Activated T-helper 1 cell treated with anti-CD3 and anti-CD28 coated beads, Interleukin-12 subunit alpha, Interleukin-12 subunit beta, Interleukin-2, Interleukin-4 antibody, amounts not matched to agents 30 ng/mL and 10 ng/mL and 1 ng/mL, durations not matched to agents 14 hours and 24 hours and 36 hours (primary cell): ENCODE data around the gene ENAM. TPM values are rescaled to one million over a fixed set of nuclear protein-coding genes. Genes with fewer than 3 reads are reported as not detected.
"Not testable (repeated sequence)": the region's sequence is repeated elsewhere in the genome, so short reads cannot be mapped to it uniquely, and the experiment has no call there.

ENCODE experiments used
- DNase-seq: peaks from one replicate; pipeline ENCODE4 v3.0.0; 2021; ENCODE audit warnings: low spot score
- H3K27ac Mint-ChIP-seq: one replicate; pipeline ENCODE4 v1.8.0; 2021; ENCODE audit warnings: mild to moderate bottlenecking, mixed read lengths
- H3K27me3 Mint-ChIP-seq: one replicate; pipeline ENCODE4 v1.8.0; 2022; ENCODE audit warnings: mild to moderate bottlenecking, moderate library complexity, mixed read lengths; ENCODE audit not compliant: insufficient read depth
- H3K36me3 Mint-ChIP-seq: one replicate; pipeline ENCODE4 v1.8.0; 2021; ENCODE audit warnings: low read depth, mixed read lengths
- H3K4me1 Mint-ChIP-seq: one replicate; pipeline ENCODE4 v1.8.0; 2021; ENCODE audit warnings: low read depth, mixed read lengths
- H3K4me3 Mint-ChIP-seq: one replicate; pipeline ENCODE4 v1.8.0; 2021; ENCODE audit warnings: mild to moderate bottlenecking, moderate library complexity, mixed read lengths
- H3K9me3 Mint-ChIP-seq: one replicate; pipeline ENCODE4 v1.8.0; 2021; ENCODE audit warnings: mixed read lengths
- intact Hi-C: fragments of 100-400 bp; cut with micrococcal nuclease; formaldehyde crosslinking; loops from one replicate; pipeline ENCODE4 v1.15.1; 2024
- total RNA-seq: library from RNA; stranded (reverse); gene quantifications from 2 replicates; pipeline ENCODE4 v1.2.3, GENCODE V29; 2022

Gene ENAM
- total RNA-seq, 1 donor from 2014 or later = not detected

DNA sequence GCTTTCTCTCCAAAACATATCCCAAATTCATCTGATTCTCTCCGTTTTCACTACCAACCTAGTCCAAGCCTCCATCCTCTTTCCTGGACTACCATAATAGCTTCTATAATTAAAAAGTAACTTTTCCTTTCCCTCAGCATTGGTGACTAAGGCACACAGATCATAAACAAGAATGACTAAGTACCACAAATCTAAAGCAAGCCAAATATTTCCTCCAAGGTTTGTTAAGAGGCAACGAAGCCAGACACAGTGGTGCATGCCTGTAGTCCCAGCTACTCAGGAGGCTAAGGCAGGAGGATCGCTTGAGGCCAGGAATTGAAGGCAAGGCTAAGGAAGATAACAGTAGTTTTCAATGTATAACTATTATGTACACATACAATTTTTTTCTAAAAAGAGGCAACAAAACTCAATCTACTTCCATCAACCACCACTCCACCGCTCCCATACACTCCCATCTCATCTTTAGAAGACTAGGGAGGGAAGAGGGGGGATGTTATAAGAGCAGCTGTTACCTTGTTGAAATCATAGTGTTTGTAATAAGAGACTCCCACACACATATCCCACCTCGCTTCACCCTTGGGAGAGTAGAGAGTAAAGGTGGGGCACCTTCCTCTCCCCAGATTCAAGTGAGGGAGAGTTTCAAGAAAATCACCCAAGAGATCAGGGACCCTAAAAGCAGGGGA, 41.9 kb downstream of the ENAM start:
- intact Hi-C loops = no loop called here
- no peaks in the 10 kb centered on the region for H3K9me3 Mint-ChIP-seq

DNA sequence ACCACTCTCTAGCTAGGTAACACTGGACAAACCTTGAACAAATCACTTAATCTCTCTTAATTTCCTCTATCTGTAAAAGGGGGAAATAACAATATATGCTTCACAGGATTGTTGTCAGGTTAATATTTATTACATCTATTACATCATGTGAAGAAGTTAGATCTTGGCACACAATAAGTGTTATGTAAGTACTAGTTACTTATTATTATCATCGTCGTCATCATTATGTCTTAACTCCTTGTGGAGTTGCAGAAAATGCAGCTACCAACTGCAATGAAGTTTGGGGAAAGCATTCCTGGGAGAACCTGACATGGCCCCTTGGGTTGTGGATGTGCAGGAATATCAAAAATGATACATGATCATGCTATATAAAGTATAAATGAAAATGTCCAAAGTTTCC, 42.5 kb downstream of the ENAM start:
- intact Hi-C loops = no loop called here
- DNase-seq = no peak
- Mint-ChIP-seq H3K27me3 (peaks cover 15% of the 10 kb centered on the region), H3K36me3 (no peaks in the 10 kb centered on the region), H3K4me3 (no peak overlapping the region), H3K27ac (no peak overlapping the region), H3K4me1 (no peaks in the 10 kb centered on the region), H3K9me3 (no peaks in the 10 kb centered on the region)

More for the DNA sequence above, 41.9 kb downstream of the ENAM start:
- H3K36me3 Mint-ChIP-seq = no peaks in the 10 kb centered on the region
- peaks cover 15% of the 10 kb centered on the region for H3K27me3 Mint-ChIP-seq
- H3K4me1 Mint-ChIP-seq = no peaks in the 10 kb centered on the region
- H3K4me3 Mint-ChIP-seq = no peak overlapping the region
- no peak for DNase-seq
- H3K27ac Mint-ChIP-seq = no peak overlapping the region

DNA sequence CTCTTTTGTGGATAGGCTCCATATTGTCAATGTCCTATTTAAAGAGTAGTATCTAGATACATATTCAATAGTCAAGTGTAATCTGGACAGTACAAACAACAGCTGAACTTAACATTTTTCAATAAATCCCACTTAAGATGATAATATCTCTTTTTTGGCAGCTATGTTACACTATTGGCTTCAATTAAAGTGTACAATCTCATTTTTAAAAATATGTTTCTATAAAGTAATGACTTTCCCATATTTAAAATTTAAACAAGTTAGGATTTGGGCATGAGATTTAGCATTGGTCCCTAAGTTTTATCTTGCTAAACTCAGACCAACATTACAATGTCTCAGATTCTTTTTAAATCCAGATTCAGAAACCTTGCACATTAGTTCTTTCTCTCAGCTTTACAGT, 45.6 kb downstream of the ENAM start:
- Mint-ChIP-seq H3K9me3 (no peaks in the 10 kb centered on the region), H3K36me3 (no peaks in the 10 kb centered on the region), H3K4me3 (no peak overlapping the region), H3K27me3 (peaks cover 15% of the 10 kb centered on the region), H3K4me1 (peaks cover 21% of the 10 kb centered on the region), H3K27ac (no peak overlapping the region)
- intact Hi-C loops = no loop called here
- no peak for DNase-seq

DNA sequence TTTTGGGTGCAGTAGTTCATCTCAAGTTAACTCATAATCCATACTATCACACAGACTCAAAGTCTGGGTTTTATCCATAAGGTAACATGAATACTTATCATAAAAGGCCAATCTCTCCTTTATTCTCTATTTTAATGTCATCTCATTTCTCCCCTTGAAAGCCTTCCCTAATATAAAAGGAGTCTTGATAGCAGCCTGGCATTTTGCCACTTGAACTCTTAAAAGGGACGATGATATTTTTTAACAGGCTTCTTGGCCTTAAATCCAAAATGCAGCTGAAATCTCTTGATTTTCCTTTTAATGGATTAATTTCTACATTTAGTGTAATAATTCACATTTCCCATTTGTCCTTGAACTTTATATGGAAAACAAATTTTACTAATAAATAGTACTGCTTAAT, 46.2 kb downstream of the ENAM start:
- no peak overlapping the region for H3K27ac Mint-ChIP-seq
- intact Hi-C loops = no loop called here
- H3K4me3 Mint-ChIP-seq = no peak overlapping the region
- H3K36me3 Mint-ChIP-seq = no peaks in the 10 kb centered on the region
- no peak for DNase-seq
- H3K9me3 Mint-ChIP-seq = no peaks in the 10 kb centered on the region
- H3K4me1 Mint-ChIP-seq = peaks cover 21% of the 10 kb centered on the region
- H3K27me3 Mint-ChIP-seq = peaks cover 15% of the 10 kb centered on the region

DNA sequence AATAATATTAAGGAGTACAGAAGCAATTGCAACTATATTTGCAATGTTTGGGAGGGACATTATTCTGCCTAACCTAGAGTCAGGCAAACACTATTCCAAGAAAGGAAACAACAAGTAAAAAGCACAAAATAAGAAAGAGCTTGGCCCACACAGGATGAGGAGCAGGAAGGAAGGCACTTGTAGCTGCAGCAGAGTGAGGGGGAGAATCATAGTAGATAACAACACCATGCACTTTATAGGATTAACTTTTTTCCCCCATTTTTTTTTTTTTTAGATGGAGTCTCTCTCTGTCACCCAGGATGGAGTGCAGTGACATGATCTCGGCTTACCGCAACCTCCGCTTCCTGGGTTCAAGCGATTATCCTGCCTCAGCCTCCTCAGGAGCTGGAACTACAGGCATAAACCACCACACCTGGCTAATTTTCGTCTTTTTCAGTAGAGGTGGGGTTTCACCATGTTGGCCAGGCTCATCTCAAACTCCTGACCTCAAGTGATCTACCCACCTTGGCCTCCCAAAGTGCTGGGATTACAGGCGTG, 48.1 kb downstream of the ENAM start:
- intact Hi-C loops = no loop called here
- H3K4me1 Mint-ChIP-seq = peaks cover 21% of the 10 kb centered on the region
- DNase-seq = no peak
- no peaks in the 10 kb centered on the region for H3K36me3 Mint-ChIP-seq
- H3K27ac Mint-ChIP-seq = no peak overlapping the region
- peaks cover 13% of the 10 kb centered on the region for H3K27me3 Mint-ChIP-seq
- no peak overlapping the region for H3K4me3 Mint-ChIP-seq
- H3K9me3 Mint-ChIP-seq = no peaks in the 10 kb centered on the region

DNA sequence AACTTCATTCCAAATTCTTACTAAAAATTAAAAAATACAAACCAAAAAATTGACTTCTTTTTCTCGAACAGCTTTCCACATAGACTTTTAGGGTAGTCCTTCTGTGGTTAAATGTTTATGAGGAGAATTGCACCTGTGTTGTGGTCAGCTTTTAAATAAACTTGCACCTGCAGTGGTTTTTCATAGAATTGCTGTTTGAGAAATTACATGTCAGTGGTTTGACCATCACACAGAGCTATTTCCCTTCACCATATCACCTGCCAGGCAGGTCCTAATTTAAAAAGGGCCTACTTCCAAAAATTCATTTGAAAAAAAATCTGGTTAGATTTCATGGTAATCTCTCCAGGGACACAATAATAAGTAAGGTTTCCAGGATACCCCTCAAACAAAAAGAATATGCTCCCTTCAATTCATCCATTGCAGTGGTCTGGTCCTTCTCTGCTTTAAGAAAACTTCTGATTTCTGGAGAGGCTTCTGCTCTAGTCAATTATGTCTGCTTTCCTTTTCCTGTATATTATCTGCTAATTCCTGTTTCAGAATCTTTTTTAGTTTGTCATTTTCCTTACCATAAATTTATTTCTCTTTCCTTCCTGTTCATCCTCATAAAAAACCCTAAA, 49.9 kb downstream of the ENAM start:
- no peak overlapping the region for H3K4me3 Mint-ChIP-seq
- no peaks in the 10 kb centered on the region for H3K9me3 Mint-ChIP-seq
- H3K4me1 Mint-ChIP-seq = peaks cover 21% of the 10 kb centered on the region
- intact Hi-C loops = no loop called here
- H3K36me3 Mint-ChIP-seq = no peaks in the 10 kb centered on the region
- DNase-seq = no peak
- H3K27me3 Mint-ChIP-seq = peaks cover 12% of the 10 kb centered on the region
- no peak overlapping the region for H3K27ac Mint-ChIP-seq

DNA sequence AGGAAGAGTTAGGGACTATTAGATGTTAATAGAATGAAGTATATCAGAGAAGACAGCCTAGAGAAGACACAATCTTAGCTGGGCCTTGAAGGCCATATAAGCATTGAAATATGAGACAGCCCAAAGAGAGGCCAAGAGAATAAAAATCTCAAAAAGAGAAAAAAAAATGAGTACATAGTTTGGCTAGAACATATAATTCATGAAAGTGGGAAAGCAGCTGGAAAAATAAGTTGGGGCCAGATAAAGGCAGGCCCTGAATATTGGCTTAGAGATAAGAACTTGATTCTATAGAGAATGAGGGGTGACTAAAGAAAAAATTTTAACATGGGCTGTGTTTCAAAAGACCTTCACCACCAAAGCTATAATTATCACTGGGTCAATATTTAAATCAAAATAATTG, 52.4 kb downstream of the ENAM start:
- H3K27ac Mint-ChIP-seq = no peak overlapping the region
- H3K9me3 Mint-ChIP-seq = no peaks in the 10 kb centered on the region
- no peak overlapping the region for H3K4me3 Mint-ChIP-seq
- intact Hi-C loops = no loop called here
- peaks cover 21% of the 10 kb centered on the region for H3K4me1 Mint-ChIP-seq
- H3K27me3 Mint-ChIP-seq = peaks cover 2% of the 10 kb centered on the region
- no peaks in the 10 kb centered on the region for H3K36me3 Mint-ChIP-seq
- DNase-seq = no peak

DNA sequence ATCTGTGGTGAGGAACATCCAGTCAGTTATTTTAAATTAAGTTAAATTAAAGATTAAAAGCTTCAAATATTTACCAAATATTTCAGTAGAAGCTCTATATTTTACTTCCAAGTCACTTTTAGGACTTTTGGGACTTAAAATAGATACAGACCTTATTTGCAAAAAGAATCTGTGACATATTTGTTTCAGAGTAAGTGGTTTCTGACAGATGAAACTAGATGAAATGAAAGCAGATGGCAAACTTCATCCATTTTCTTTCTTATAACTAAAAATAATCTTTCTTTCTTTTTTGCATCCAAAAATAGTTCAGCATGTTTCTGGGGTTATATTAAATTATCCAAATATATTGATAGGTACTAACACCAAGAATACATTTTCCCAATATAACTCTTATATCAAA, 53.2 kb downstream of the ENAM start:
- no peak overlapping the region for H3K4me3 Mint-ChIP-seq
- H3K36me3 Mint-ChIP-seq = no peaks in the 10 kb centered on the region
- DNase-seq = no peak
- H3K27ac Mint-ChIP-seq = no peak overlapping the region
- H3K27me3 Mint-ChIP-seq = peaks cover 2% of the 10 kb centered on the region
- H3K9me3 Mint-ChIP-seq = no peaks in the 10 kb centered on the region
- H3K4me1 Mint-ChIP-seq = peaks cover 16% of the 10 kb centered on the region
- intact Hi-C loops = no loop called here

DNA sequence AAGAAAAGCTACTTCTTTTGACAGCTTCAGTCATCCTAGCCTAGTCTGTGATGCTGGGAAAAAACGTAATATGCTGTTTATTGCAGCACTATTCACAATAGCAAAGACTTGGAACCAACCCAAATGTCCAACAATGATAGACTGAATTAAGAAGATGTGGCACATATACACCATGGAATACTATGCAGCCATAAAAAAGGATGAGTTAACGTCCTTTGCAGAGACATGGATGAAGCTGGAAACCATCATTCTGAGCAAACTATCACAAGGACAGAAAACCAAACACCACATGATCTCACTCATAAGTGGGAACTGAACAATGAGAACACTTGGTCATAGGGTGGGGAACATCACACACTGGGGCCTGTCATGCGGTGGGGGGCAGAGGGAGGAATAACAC, 53.6 kb downstream of the ENAM start:
- H3K36me3 Mint-ChIP-seq, DNase-seq, H3K27ac Mint-ChIP-seq, intact Hi-C loops, H3K27me3 Mint-ChIP-seq, H3K9me3 Mint-ChIP-seq, H3K4me3 Mint-ChIP-seq: not testable (repeated sequence)
- peaks cover 12% of the 10 kb centered on the region for H3K4me1 Mint-ChIP-seq

DNA sequence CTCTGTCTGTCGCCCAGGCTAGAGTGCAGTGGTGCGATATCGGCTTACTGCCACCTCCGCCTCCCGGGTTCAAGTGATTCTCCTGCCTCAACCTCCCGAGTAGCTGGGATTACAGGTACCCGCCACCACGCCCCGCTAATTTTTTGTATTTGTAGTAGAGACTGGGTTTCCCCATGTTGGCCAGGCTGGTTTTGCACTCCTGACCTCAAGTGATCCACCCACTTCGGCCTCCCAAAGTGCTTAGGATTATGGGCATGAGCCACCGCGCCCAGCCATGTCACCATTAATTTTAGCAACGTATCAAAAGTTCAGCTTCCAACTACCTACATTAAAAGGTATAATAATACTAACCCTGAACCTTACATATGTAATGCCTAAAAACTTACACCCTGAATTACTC, 58.8 kb downstream of the ENAM start:
- peaks cover 28% of the 10 kb centered on the region for H3K36me3 Mint-ChIP-seq
- H3K27me3 Mint-ChIP-seq = peaks cover 2% of the 10 kb centered on the region
- H3K4me1 Mint-ChIP-seq = peaks cover 33% of the 10 kb centered on the region
- DNase-seq = no peak
- peak overlapping the region; percentile 98 for H3K27ac Mint-ChIP-seq
- H3K9me3 Mint-ChIP-seq = no peaks in the 10 kb centered on the region
- intact Hi-C loops = no loop called here
- peak overlapping the region; percentile 99 for H3K4me3 Mint-ChIP-seq

DNA sequence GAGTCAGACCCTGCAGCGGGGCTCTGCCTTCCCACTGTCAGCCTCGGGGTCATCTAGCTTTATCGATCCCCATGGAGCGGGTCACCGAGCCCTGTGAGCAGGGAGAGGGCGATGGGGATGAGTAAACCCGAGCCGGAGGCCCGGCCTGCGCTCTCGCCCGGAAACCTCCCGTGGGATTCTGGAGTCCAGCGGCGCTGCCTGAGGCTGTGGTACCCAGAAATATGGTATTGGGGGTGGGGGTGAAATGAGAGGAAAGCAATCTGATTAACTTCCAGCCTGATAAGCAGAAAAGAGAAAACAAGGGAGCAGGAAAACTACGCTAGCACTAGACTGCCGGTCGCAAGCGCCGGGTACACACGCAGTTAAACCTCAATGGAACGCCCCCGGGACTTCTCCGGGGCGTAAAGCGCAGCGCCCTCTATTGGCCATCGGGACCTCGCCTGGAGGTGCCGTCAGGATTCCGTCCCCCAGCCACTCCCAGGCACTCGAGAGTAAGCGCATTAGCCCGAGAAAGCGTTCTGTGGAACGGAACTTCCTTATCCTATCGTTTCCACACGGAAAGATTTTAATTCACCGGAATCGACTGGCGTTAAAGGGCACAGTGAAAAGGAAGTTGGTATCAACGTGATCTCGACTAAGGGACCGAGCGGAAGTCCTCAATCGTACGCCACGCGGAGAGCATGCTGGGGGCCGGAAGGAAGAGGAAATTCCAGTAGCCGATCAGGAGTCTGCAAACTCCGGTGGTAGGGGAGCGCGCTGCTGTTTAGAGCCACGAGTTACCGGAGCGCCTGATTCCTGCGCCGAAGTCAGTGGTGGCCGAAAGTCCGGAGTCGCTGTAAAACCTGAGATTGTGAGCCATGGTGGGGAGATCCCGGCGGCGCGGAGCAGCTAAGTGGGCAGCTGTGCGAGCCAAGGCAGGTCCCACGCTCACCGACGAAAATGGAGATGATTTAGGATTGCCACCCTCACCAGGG, 59.6 kb downstream of the ENAM start, which contains the start of gene UTP3:
Gene UTP3 (plus strand): TSS at position 712 of the 974 bp plus-strand sequence. CDS start 146 bp downstream, at position 858.
- Mint-ChIP-seq H3K4me1 (peaks cover 33% of the 10 kb centered on the region), H3K27me3 (peaks cover 2% of the 10 kb centered on the region), H3K4me3 (peak within 1 kb of the TSS; percentile 99), H3K36me3 (peaks cover 28% of the 10 kb centered on the region), H3K9me3 (no peaks in the 10 kb centered on the region), H3K27ac (peak within 1 kb of the TSS; percentile 98)
- intact Hi-C loops = loop anchor here (1.0 to 2.0 kb wide), 10 partner anchors 17 to 319 kb away; partner anchors contain the start of genes DCK, GRSF1 and MOB1B
- DNase-seq = peak; percentile 88

DNA sequence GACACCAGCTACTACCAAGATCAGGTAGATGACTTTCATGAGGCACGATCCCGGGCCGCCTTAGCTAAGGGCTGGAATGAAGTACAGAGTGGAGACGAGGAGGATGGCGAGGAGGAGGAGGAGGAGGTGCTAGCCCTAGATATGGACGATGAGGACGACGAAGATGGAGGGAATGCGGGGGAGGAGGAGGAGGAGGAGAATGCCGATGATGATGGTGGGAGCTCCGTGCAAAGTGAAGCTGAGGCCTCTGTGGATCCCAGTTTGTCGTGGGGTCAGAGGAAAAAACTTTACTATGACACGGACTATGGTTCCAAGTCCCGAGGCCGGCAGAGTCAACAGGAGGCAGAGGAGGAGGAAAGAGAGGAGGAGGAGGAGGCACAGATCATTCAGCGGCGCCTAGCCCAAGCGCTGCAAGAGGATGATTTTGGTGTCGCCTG, 60.3 kb downstream of the ENAM start:
- DNase-seq = no peak
- peak overlapping the region; percentile 98 for H3K27ac Mint-ChIP-seq
- H3K27me3 Mint-ChIP-seq = peaks cover 2% of the 10 kb centered on the region
- H3K9me3 Mint-ChIP-seq = no peaks in the 10 kb centered on the region
- peak overlapping the region; percentile 99 for H3K4me3 Mint-ChIP-seq
- intact Hi-C loops = loop anchor here (1.0 to 2.0 kb wide), 10 partner anchors 16 to 318 kb away; partner anchors contain the start of genes DCK, GRSF1 and MOB1B
- H3K36me3 Mint-ChIP-seq = peaks cover 28% of the 10 kb centered on the region
- H3K4me1 Mint-ChIP-seq = peaks cover 33% of the 10 kb centered on the region
